ENCODE measurements around the gene SPTLC1. TPM values are rescaled to one million over a fixed set of nuclear protein-coding genes. Genes with fewer than 3 reads are reported as not detected.

Gene SPTLC1
- polyA plus RNA-seq, 2 of the 4 experiments (the other 2 are of a cell fraction): 63.7 to 122 TPM

DNA sequence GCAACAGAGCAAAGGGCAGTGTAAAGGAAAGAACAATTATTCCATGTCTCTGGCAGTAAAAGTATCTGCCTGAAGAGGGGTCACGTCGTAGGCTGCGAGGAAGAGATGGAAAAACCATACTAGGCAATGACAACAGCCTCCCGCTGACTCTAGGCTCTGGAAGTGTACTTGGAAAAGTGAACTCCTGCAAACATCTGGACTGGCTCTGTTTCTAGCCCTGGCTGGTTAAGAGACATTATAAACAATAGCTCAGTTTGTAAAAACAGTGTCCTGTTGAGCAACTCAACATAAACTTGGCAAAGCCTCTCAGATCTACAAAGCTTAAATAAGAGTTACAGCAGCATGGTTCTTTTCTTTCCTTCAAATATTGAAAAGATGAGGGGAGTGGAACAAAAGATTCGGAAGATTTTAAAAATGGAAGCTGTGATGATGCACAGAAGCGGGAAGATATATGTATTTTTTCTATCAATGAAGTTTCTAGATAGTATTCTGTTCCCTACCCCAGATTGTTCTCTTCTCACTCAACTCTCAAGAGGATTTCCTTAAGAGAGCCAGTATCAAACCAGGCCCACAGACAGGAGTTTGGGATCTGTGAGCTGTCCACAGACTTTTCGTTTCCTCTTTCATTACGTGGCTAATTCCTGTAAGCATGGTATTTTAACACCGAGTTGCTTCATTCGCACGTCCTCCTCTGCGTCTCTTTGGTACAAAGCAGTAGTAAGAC, 79.4 kb downstream of the SPTLC1 start:
- no peaks in the 10 kb centered on the region for H3K4me1 ChIP-seq
- ChIA-PET POLR2A (no interaction called here), CTCF (no interaction called here)
- DNase-seq (ENCODE audit: low read depth in 1 of 2, low spot score in 1 of 2): no peak
- no peak for TF ChIP-seq KDM5A (IDR thresholded peaks at IDR 0.05)
- TF ChIP-seq, protein P1, sequence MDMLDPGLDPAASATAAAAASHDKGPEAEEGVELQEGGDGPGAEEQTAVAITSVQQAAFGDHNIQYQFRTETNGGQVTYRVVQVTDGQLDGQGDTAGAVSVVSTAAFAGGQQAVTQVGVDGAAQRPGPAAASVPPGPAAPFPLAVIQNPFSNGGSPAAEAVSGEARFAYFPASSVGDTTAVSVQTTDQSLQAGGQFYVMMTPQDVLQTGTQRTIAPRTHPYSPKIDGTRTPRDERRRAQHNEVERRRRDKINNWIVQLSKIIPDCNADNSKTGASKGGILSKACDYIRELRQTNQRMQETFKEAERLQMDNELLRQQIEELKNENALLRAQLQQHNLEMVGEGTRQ (IDR thresholded peaks at IDR 0.05): no peak
- TF ChIP-seq HOXB13 (CRISPR knock-in tag; IDR thresholded peaks at IDR 0.05; ENCODE audit: low read depth): no peak
- no peak for TF ChIP-seq TFCP2L1 (CRISPR knock-in tag; IDR thresholded peaks at IDR 0.05)
- TF ChIP-seq NPAS2 (CRISPR knock-in tag; IDR thresholded peaks at IDR 0.05; ENCODE audit: borderline replicate concordance): no peak
- no peak for TF ChIP-seq CEBPB (IDR thresholded peaks at IDR 0.05)
- no peak for TF ChIP-seq NR3C1 (IDR thresholded peaks at IDR 0.05)
- TF ChIP-seq CHD2 (IDR thresholded peaks at IDR 0.05; ENCODE audit: low read length, partially characterized antibody): no peak
- no peak for TF ChIP-seq GATA3 (IDR thresholded peaks at IDR 0.05; ENCODE audit: borderline replicate concordance)
- TF ChIP-seq RCOR1 (IDR thresholded peaks at IDR 0.05; ENCODE audit: low read depth, low read length): no peak
- no peak for TF ChIP-seq RAD21 (conservative IDR thresholded peaks at IDR 0.05 in 1 of 2, IDR thresholded peaks at IDR 0.05 in 1 of 2)
- H3K4me3 ChIP-seq: no peak overlapping the region
- no peak for ATAC-seq
- H3K4me2 ChIP-seq: no peak overlapping the region
- no peaks in the 10 kb centered on the region for H3K9me3 ChIP-seq
- no peak for FAIRE-seq
- WGBS (ENCODE audit: missing lambda C conversion rate): 95% methylated on average over 12 of the region's 12 CpGs
- H3K27ac ChIP-seq: no peak overlapping the region

DNA sequence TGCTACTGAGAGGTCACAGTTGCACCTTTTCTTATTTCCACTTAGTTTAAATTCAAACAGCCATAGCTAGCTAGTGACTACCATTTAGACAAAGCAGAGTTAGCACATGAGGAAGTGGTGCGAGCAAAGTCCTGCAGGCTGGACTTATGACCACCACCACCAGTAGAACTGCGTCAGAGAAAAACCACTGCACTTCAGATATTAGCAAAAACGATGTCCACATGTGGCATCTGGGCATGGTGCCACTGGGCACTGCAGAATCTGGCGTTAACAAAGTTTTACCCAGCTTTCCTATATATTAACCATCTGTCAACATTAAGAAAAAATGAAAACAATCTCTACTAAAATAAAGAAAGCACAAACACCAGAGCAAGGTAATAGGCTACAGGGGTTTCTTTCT, 80.1 kb downstream of the SPTLC1 start:
- FAIRE-seq (no peak), ATAC-seq (no peak)
- POLR2A ChIA-PET: no interaction called here

DNA sequence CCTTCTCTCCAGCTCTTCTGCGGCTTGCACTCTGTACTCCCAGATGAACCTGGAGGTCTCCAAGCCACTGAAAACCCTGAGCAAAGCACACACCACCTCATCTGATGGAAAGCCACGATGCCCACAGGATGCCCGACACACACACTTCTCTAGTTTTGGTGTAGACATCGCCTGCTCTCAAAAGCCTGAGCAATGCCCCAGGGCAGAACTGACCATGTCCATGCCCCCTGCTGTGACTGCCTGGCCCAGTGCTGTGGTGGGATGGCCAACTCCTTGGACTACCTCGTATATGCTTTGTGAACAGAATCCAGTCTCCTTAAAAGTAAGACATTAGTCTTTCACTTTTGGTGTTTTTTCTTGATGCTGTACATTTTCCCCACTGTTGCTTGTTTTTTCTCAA, 81.2 kb downstream of the SPTLC1 start:
- POLR2A ChIA-PET: no interaction called here
- H3K4me3 ChIP-seq: no peak overlapping the region
- FAIRE-seq (no peak), ATAC-seq (no peak), DNase-seq (ENCODE audit: low read depth in 1 of 2, low spot score in 1 of 2) (no peak)
- 92% methylated on average over 5 of the region's 5 CpGs for WGBS (ENCODE audit: missing lambda C conversion rate)
- H3K27ac ChIP-seq: no peak overlapping the region
- H3K4me1 ChIP-seq: no peaks in the 10 kb centered on the region
- CTCF ChIA-PET: interaction anchor here (0.7 kb wide), 1 partner anchor 42 kb away, joined by 3 read pairs; no protein-coding TSS in a partner anchor
- no peak overlapping the region for H3K4me2 ChIP-seq
- no peaks in the 10 kb centered on the region for H3K9me3 ChIP-seq
- TF ChIP-seq CBX2 (IDR thresholded peaks at IDR 0.05; ENCODE audit: borderline replicate concordance, low read depth) (no peak), MAFK (IDR thresholded peaks at IDR 0.05; ENCODE audit: partially characterized antibody) (no peak), POLR2A (IDR thresholded peaks at IDR 0.05; ENCODE audit: low read length) (no peak)
- TF ChIP-seq, protein P2, sequence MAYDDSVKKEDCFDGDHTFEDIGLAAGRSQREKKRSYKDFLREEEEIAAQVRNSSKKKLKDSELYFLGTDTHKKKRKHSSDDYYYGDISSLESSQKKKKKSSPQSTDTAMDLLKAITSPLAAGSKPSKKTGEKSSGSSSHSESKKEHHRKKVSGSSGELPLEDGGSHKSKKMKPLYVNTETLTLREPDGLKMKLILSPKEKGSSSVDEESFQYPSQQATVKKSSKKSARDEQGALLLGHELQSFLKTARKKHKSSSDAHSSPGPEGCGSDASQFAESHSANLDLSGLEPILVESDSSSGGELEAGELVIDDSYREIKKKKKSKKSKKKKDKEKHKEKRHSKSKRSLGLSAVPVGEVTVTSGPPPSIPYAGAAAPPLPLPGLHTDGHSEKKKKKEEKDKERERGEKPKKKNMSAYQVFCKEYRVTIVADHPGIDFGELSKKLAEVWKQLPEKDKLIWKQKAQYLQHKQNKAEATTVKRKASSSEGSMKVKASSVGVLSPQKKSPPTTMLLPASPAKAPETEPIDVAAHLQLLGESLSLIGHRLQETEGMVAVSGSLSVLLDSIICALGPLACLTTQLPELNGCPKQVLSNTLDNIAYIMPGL (CRISPR knock-in tag; IDR thresholded peaks at IDR 0.05; ENCODE audit: borderline replicate concordance): no peak
- TF ChIP-seq, protein P3, sequence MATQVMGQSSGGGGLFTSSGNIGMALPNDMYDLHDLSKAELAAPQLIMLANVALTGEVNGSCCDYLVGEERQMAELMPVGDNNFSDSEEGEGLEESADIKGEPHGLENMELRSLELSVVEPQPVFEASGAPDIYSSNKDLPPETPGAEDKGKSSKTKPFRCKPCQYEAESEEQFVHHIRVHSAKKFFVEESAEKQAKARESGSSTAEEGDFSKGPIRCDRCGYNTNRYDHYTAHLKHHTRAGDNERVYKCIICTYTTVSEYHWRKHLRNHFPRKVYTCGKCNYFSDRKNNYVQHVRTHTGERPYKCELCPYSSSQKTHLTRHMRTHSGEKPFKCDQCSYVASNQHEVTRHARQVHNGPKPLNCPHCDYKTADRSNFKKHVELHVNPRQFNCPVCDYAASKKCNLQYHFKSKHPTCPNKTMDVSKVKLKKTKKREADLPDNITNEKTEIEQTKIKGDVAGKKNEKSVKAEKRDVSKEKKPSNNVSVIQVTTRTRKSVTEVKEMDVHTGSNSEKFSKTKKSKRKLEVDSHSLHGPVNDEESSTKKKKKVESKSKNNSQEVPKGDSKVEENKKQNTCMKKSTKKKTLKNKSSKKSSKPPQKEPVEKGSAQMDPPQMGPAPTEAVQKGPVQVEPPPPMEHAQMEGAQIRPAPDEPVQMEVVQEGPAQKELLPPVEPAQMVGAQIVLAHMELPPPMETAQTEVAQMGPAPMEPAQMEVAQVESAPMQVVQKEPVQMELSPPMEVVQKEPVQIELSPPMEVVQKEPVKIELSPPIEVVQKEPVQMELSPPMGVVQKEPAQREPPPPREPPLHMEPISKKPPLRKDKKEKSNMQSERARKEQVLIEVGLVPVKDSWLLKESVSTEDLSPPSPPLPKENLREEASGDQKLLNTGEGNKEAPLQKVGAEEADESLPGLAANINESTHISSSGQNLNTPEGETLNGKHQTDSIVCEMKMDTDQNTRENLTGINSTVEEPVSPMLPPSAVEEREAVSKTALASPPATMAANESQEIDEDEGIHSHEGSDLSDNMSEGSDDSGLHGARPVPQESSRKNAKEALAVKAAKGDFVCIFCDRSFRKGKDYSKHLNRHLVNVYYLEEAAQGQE (IDR thresholded peaks at IDR 0.05): no peak
- TF ChIP-seq, protein P4, sequence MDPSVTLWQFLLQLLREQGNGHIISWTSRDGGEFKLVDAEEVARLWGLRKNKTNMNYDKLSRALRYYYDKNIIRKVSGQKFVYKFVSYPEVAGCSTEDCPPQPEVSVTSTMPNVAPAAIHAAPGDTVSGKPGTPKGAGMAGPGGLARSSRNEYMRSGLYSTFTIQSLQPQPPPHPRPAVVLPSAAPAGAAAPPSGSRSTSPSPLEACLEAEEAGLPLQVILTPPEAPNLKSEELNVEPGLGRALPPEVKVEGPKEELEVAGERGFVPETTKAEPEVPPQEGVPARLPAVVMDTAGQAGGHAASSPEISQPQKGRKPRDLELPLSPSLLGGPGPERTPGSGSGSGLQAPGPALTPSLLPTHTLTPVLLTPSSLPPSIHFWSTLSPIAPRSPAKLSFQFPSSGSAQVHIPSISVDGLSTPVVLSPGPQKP (IDR thresholded peaks at IDR 0.05; ENCODE audit: low read depth, low read length): no peak

More for the DNA sequence above, 80.1 kb downstream of the SPTLC1 start:
- TF ChIP-seq MAFK (IDR thresholded peaks at IDR 0.05; ENCODE audit: partially characterized antibody) (no peak), JUN (IDR thresholded peaks at IDR 0.05) (no peak), SMC3 (IDR thresholded peaks at IDR 0.05) (no peak), EHF (CRISPR knock-in tag; IDR thresholded peaks at IDR 0.05) (no peak), SREBF2 (IDR thresholded peaks at IDR 0.05) (no peak), NFE2L2 (conservative IDR thresholded peaks at IDR 0.05; ENCODE audit: low read length) (no peak), RCOR1 (IDR thresholded peaks at IDR 0.05; ENCODE audit: low read depth, low read length) (no peak), HDAC2 (IDR thresholded peaks at IDR 0.05) (no peak), CBX2 (IDR thresholded peaks at IDR 0.05; ENCODE audit: borderline replicate concordance, low read depth) (no peak)
- TF ChIP-seq, protein P2 (CRISPR knock-in tag; IDR thresholded peaks at IDR 0.05; ENCODE audit: borderline replicate concordance): no peak
- TF ChIP-seq, protein P5, sequence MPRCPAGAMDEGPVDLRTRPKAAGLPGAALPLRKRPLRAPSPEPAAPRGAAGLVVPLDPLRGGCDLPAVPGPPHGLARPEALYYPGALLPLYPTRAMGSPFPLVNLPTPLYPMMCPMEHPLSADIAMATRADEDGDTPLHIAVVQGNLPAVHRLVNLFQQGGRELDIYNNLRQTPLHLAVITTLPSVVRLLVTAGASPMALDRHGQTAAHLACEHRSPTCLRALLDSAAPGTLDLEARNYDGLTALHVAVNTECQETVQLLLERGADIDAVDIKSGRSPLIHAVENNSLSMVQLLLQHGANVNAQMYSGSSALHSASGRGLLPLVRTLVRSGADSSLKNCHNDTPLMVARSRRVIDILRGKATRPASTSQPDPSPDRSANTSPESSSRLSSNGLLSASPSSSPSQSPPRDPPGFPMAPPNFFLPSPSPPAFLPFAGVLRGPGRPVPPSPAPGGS (IDR thresholded peaks at IDR 0.05): no peak
- no peaks in the 10 kb centered on the region for H3K4me1 ChIP-seq
- no peak overlapping the region for H3K4me2 ChIP-seq
- no peak overlapping the region for H3K4me3 ChIP-seq
- 90% methylated on average over 4 of the region's 4 CpGs for WGBS (ENCODE audit: missing lambda C conversion rate)
- no peaks in the 10 kb centered on the region for H3K9me3 ChIP-seq
- CTCF ChIA-PET: no interaction called here
- no peak for DNase-seq (ENCODE audit: low read depth in 1 of 2, low spot score in 1 of 2)
- H3K27ac ChIP-seq: no peak overlapping the region
